Activated CD4-positive, CD25-positive, alpha-beta regulatory T cell (primary cell): ENCODE measurements around the gene CLNK.

Experiments
- DNase-seq, 4 experiments: peaks; one replicate each; lab custom pipeline; 2025; lab: John Stamatoyannopoulos, UW

Gene CLNK

DNA sequence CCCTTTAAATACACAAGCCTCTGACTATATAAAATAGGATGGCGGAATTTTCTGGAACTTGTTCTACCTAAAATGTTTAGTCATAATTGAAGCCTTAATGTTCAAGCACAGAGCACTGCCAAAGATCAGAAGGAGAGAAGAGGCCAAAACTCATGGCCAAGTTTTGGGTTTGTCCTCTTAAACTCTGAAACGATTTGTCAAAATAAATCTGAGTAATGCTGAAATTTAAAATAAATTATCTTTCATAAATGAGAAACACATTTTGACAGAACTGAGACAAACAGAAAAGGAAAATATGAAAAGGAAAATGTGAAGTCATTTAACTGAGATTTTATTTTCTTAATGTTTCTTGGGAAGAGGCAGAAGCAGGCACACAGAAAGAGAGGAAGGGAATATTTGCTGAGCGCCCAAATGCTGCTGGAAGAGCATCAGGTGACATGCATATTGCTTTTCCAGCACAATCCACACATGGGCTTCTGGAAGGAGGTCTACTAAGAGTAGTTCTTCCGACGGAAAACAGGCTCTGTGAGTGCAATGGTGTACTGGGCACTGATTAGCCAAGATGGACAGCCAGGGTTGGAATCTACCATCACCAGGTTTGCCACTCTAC is 179.9 kb downstream of the CLNK start:
- DNase-seq = no peak

DNA sequence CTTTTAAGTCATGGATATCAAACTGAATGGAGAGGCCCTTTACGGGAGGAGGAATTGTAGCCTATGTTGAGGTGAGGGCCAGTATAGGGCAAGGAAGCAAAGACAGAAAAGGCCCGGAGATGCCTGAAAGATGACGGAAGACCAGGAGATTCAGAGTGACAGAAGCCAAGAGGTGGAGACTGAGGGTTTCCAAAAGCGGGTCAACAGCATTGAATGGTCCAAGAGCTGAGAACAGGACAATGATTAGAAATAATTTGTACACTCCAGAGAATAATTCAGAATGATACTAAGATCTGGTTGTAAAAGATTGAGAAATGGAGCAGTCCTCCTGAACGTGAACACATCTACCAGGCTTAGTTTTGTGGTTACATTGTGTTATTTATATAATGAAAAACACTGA is 181.9 kb downstream of the CLNK start:
- no peak for DNase-seq

DNA sequence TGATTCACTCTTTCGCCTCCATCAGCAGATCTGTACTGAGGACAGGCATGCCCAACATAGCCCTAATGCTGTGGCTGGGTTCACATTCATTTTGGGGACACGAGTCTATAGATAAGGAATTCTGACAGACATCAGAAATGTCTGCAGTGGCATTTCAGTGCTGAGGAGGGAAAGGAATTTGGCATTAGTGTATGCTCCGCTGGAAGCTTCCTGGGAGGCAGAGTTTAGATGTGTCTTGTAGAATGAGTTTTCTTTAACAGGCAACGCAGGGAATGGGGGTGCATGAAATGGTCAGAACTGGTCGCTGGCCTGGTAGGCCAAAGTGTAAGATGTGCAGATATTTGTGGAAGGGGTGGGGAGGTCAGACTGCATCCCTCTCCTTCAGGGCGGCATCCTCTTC is 183.8 kb downstream of the CLNK start:
- no peak for DNase-seq

DNA sequence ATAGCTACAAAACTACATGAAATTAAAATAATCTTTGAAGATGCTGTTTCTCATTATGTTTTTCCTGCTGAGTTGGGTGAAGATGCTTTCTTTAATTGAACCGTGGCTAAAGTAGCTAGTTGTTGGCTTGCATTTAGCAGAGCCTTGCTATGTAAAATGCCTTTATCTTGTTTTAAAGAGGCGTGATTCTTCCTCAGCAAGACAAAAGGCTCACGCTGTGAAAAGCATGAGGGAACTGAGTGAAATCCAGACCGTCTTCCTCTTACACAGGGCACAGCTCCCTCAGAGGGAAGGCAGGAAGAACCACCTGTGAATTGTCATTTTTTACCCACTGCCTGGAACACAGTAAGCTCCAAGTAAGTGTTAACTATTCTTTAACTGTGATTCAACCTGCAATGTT is 188.4 kb downstream of the CLNK start:
- DNase-seq = no peak

DNA sequence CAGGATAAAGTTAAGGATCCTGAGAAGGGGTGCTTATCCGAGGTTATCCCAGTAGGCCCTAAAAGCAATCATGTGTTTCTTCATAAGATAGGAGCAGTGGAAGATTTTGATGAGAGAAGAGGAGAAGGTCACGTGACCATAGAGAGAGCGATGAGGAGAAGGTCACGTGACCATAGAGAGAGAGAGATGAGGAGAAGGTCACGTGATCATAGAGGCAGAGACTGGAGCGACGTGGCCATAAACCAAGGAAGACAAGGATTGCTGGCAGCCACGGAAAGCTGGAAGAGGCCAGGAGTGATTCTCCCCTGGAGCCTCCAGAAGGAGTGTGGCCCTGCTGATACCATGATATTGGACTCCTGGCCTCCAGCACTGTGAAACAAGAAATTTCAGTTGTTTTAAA is 188.9 kb downstream of the CLNK start:
- DNase-seq = no peak

DNA sequence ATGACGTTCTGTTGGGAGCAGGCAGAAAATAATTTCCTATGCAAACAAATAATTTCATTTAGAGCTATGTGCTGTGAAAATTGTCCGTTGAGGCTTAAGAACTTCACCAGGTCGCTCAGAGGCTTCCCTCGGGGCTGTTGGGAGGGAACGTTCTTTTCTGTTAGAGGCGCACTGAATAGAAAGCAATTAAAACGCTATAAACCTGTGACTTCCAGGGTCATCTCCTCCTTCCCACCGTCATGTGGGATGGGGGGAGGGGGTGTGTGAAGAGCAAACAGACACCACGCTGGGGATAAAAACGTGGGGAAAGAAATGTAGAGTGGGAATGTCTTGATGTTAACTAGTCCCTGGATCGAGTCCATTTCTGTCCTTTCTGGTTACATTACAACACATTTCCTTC is 192.1 kb downstream of the CLNK start:
- no peak for DNase-seq

DNA sequence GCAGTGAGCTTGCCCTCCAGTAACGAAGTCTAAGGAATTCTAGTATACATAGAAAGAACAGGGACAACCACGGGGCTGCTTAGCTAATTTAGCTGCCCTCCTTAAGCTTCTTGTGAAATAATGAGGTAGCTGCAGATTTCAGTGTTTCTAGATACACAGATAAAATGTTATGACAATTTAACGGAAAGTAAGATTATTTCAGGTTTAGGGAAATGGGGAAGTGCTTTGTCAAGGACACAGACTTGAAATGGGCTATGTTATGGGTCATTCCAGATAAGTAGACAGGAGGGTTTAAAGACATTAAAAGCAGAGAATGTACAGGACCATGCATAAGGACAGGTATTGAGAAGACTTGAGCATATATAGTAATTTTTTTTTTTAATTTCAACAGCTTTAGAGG is 193.2 kb downstream of the CLNK start:
- no peak for DNase-seq

DNA sequence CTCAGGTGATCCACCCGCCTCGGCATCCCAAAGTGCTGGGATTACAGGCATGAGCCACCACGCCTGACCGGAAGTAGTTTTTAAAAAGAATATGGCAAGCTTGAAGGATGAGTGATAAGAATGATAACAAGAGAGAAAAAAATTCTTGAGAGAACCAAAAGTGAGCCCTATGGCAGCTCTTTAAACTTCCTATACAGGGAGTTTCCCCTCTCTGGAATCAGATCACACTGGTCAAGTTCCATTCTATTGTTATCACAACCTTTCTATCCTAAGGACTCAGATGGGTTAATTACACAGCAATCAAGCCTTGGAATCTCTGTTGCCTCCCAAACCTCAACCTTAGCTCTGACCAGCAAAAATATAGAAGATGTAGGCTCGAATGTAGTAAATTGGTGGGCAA is 193.6 kb downstream of the CLNK start:
- no peak for DNase-seq

DNA sequence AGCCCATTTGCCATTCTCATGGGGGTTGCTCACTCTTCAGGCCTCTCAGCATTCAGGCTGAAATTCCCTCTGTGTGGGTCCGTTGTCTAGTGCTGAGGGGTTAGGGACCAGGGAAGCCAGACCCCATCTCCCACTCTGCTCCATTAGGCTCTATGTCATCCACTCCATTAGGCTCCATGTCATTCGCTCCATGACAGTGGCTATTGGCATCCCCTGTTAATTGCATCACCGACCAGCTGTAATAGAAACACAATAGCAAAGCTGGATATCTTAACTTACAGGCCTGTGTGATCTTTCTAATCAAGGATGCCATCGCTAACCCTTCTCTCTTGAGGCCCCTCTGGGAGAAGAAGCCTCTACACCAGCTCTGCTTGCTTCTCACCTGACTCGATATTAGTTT is 201.7 kb downstream of the CLNK start:
- no peak for DNase-seq

DNA sequence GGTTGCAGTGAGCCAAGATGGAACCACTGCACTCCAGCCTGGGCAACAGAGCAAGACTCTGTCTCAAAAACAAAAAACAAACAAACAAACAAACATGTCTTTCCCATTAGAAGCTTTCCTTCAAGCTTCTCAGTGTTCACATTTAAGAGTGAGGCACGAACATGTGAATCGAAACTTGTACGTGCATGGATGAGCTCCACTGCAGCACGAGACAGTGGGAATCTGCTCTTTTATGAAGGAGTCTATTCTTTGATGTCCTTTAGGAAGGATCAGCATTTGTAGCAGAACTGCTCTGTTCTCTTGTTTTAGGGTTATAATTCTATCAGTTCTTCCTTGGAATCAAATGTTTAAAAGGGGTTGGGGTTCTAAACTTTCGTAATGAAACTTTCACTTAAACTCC is 204.0 kb downstream of the CLNK start:
- DNase-seq = no peak

DNA sequence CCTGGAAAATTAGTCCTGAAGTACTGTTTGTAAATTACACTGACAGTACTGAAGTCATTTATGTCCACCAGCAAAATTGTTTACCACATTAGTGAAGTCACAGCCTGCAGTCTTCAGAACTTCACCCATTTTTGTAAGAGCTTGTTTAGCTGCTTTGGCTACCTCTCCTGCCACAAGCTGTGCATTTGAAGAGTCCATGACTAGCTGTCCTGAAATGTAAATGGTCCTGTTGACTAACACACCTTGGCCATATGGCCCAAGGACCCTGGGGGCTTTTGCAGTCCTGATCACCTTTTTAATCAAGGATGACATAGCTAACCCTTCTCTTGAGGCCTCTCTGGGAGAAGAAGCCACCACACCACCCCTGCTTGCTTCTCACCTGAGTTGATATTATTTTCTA is 205.9 kb downstream of the CLNK start:
- no peak for DNase-seq

DNA sequence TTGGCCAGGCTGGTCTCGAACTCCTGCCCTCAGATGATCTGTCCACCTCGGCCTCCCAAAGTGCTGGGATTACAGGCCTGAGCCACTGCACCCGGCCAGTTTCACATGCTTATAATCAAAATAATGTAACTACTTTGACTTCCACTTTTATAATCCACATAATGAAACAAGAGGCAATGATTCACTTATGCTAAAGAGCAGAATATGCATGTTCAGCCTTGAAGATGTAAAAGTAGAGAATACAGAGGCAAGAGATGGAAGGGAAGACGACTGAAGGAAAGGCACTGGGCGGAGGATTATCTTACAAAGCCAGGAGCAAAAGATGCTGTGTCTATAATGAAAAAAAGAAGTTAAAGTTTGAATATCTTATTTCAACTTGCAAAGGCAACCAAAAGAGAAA is 214.1 kb downstream of the CLNK start:
- no peak for DNase-seq

DNA sequence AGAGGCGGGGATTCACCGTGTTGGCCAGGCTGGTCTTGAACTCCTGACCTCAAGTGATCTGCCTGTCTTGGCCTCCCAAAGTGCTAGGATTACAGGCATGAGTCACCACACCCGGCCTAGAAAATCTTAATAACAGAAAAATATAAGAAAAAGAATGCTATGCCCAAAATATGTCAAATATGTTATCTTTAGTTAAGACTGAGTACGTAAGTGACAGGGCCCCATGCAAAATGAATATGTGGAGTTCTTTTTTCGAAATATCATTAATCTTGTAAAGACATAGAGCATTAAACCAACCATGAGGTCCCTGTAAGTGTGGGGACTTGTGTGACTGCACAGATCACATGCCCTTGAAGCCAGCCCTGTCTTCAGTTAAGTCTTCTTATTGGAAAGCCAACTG is 218.4 kb downstream of the CLNK start:
- DNase-seq = no peak

DNA sequence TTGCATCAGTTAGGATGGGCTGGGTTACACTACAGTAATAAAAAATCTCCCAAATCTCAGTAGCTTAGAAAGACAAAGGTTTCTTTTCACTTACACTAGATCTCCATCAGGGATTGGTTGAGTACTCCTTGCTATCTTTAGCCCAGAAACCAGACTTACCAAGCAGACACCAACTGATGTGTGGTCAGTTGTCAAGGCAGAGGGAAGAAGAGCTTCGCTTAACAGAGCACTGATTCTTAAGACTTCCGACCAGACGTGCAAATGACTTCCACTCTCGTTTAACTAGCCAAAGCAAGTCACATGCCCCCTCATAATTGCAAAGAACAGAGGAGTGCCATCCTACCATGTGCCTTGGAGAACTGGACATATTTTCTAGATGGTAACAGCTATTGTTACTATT is 221.7 kb downstream of the CLNK start:
- DNase-seq = no peak

DNA sequence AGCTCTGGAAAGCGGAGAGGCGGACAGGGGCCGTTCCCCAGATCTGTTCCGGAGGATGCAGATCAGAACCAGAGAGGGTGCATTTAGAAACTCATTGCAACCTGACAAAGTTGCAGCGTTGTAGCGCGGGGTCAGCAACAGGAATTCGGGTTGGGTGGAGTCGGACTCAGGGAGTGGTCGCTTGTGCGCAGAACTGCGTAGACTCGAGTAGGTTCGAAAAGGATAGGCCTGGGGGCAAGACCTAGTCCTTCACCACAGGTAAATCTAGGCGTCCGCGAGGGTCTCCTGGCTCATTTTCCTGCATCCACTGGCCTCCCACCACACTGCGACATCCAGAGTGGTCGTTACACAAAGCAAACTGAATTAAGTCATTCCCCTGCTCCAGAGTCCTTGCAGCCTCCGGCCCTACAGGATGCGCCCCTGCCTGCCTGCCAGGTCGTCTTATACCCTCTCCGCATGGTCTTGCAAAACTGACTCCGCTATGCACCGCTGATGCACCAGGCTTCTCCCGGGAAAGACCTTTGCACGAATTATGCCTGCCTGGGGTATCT is 222.6 kb downstream of the CLNK start:
- no peak for DNase-seq

DNA sequence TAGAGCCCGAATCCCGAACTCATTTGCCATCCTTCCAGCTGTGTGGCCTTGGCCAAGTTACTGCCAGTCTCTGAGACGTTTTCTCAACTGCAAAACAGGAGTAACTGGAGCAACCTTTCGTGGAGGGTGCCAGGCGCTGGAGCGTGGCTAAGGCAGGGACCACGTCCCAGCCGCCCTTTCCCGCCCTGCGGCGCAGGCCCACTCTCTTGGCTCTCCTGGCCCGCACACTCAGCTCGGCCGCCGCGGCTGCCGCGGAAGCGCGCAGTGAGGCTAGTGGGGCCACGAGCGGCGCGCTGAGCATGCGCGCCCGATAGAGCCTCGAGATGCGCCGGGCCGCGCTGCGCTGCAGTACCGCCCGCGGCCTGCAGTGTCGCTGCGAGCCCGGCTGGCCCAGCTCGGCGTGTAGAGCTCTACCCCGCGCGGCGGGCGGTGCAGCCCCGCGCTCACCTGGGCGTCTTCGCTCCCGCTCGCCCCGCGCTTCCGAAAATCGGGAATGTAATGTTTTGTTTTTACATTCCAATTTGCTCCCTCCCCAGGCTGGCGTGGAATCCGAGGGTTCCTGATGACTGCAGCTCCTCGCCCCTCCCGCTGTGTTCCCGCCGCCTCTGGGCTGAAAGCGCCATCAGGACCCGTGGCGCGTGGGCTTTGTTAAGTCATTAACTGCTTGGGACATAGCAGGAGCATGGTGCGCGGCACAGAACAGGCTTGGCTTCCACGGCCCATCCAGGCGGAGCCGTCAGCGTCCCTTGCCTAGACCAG is 223.3 kb downstream of the CLNK start:
- DNase-seq = peak; percentile 44 to 60 (median 48)

DNA sequence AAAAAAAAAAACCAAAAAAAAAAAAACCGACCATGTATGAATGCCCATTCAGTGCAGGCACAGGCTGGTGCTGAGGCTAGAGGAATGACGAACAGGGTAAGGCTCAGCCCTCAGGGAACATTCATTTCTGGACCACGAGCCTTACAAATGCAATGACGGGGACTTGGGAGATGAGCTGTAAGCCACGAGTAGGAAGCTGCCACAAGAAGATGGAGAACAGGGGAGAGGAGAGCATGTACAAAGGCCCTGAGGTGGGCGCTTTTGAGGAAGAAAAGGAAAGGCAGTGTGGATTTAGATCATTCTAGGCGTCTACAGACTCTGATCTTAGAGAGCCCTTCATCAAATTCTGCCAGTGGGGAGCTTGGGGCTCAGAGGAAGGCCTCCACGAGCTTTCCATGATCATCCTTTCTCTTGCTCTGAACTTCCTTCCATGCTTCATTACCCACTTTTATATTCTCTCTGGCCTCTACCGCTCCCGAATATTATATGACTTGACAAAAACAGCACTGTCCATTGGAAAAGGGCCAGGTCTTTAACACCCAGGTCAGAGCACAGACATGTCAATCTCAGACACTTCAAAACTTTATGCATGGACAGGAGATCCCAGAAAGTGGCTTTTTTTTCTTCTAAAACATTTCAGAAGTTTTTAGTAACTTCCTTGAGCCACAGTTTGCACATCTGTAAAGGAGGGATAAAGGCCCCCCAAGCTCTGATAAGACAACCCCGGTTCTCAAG is 224.1 kb downstream of the CLNK start:
- DNase-seq = no peak

DNA sequence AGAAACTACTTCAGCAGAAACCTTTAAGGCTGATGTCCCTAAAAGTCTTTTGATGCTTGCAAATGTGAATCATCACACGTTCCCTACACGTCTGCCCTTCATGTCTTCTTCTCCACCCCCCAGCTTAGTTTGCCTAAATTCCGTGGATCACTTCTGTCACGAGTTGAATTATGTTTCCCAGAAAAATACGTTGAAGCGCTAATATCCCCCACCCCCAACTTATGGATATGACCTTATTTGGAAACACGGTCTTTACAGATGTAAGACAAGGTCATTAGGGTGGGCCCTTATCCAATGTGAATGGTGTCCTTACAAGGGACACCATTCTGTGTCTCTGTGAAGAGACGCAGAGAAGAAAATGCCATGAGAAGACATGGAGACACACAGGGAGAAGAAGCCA is 225.3 kb downstream of the CLNK start:
- DNase-seq = no peak

DNA sequence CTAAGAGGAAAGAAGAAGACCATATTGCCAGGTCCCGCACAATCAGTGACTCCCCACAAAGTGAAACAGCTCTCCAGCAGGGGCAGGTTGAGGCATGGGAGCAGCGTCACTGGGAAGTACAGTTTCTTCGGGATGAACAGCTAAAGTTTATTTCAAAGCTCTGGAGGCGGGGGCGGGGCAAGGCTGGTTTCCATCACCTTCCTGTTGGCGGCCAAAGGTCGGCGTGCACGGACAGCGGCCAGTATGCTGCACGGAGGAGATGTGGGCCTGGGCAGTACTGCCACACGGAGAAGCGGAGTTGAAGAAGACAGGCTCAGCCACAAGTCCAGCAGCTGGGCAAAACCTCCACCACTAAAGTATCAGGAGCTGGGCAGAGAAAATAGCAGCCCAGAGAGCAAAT is 226.4 kb downstream of the CLNK start:
- DNase-seq = no peak

DNA sequence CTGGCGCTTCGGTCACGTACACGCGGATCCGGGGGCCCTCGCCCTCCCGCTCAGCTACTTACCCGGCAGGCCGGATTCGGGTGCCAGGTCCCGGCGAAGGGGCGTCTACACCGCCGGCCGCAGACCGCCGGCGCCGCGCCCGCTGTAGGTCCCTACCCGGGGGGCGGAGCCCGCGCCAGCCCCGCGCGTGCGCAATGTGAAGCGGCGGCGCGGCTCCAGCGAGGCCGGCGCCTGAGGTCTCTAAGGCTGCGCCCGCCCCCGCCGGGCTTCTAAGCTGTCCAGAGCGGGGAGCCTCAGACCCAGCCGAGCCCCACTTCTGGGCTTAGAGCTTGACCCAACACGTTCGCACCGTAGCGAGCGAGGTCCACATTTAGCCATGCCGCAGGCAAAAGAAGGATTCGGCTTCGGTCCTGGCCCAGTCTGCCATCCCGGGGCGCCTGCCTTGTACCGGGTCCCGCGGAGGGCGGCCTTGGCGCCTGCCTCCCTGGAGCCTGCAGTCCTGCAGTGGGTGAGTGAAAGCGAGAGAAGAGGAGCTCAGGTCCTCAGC is 227.2 kb downstream of the CLNK start, which contains the start of gene ZNF518B:
Gene ZNF518B, minus strand, starts transcription at position 172 of the 547 bp plus-strand sequence. CDS start 11,098 bp downstream, outside the sequence.
- peak; percentile 60 to 70 (median 66) for DNase-seq

DNA sequence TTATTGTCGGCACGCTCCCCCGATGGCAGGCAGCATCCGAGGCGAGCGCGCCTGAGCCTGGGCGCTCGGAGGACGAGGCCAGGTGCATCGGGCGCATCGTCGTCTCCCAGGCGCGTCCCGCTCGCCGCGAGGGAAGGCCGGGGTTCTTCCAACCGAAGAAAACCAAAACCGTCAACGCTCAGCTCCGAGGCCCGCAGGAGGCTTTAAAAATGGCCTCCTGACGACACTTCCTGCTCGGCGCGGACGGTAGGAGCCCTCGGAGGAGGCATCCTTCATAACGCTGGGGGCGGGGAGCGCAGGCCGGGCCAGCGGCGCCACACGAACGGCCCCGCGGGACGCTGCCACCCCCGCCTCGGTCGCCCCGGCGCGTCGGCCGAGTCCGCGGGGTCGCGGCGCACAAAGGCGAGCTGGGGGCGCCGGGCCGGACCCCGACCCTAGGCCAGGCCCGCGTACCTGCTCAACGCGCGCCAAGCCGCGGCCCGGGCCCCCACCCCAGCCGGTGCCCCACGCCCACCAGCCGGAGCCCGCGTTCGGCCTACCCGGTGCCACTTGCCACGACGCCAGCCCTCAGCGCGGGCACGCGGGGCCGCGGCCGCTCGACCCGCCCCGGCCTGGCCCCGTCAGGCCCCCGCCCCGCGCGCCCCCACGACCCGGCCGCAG is 227.8 kb downstream of the CLNK start:
- DNase-seq = peak; percentile 12 to 35 (median 18)

DNA sequence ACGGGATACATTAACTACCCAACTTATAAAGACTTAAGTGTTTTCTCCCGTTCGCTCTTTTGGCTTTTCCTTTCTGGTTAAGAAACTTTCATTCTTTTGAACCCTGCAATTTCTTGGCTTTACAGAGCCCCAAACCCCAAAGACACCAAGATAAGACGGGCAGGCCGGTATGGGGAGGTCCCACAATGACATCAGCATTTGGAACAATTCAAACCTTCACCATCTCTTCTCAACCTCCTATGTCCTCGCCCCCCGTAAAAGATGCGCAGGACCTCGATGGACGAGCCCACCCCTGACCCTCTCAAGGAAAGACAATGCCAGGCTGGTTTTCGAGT is 228.3 kb downstream of the CLNK start:
- no peak for DNase-seq
